Fibroblast of peridontal ligament (primary cell): ENCODE data around the gene SUN1.

Source experiments
- DNase-seq: peaks from one replicate; pipeline ENCODE4 v3.0.0-alpha.2; 2010; ENCODE audit errors: extremely low read depth

The SUN1 gene

DNA sequence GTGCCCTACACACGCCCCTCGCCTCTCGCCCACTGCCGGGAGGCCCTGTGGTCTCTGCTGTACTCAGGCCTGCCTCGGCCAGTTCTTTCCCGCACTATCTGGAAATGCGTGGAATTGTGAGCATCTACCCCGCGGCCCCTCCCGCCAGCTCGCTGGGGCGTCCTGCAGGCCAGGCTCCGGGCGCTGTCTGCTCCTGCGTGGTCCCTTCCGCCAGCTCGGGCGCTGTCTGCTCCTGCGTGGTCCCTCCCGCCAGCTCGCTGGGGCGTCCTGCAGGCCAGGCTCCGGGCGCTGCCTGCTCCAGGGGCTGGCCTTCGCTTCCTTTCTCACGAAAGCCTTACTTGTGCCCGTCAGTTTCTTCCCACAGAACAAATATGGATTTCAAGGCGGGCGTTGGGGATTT is 59.0 kb downstream of the SUN1 start:
- no peak for DNase-seq

DNA sequence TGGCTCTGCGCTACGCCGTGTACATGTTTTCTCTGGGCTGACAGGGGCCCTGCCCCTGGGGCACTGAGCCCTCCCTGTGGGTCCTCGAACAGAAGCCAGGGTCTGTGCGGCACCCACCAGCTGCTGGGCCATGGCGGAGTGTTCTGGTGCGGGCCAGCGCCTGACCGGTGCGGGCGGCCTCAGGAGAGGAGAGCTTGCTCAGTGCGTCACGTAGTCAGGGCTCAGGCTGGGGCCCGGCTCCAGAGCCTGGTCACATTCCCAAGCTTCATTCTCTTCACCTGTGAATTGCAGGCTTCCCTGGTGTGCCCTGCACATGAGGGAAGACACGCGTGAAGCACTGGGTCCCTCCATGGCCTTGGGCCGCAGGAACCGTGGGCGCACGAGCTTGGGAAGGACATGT is 59.5 kb downstream of the SUN1 start:
- no peak for DNase-seq

DNA sequence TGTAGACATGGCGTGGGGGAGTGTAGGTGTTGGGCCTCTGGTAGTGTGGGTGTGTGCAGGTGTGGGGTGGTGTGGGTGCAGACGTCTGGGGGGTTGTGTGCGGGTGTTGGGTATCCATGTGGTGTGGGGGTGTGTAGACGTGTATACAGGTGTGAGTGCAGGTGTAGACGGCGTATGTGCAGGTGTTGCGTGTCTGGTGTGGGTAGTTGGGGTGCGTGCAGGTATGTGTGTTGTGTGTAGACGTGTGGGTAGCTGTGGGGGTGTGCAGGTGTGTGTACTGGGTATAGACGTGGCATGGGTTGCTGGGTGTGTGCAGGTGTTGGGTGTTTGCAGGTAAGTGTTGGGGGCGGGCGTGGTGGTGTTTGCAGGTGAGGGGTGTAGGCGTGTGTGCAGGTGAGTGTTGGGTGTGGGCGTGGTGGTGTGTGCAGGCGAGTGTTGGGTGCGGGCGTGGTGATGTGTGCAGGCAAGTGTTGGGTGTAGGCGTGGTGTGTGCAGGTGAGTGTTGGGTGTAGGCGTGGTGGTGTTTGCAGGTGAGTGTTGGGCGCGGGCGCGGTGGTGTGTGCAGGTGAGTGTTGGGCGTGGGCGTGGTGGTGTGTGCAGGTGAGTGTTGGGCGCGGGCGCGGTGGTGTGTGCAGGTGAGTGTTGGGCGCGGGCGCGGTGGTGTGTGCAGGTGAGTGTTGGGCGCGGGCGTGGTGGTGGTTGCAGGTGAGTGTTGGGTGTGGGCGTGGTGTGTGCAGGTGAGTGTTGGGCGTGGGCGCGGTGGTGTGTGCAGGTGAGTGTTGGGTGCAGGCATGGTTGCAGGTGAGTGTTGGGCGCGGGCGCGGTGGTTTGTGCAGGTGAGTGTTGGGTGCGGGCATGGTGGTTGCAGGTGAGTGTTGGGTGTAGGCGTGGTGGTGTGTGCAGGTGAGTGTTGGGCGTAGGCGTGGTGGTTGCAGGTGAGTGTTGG is 60.6 kb downstream of the SUN1 start:
- no peak for DNase-seq

DNA sequence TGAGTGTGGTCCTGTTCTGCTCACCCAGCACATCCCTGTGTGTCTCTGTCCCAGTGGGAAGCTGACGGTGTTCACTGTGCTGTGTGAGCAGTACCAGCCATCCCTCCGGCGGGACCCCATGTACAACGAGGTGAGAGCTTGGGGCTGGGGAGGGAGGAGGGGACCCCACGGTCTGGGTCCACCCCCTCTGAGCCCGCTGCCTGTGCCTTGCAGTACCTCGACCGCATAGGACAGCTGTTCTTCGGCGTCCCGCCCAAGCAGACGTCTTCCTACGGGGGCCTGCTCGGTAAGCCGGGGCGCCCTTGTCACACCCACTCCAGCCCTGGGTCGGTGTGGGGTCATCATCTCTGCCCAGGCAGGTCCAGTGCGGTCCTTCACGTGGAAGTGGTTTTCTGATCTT is 61.4 kb downstream of the SUN1 start:
- no peak for DNase-seq

DNA sequence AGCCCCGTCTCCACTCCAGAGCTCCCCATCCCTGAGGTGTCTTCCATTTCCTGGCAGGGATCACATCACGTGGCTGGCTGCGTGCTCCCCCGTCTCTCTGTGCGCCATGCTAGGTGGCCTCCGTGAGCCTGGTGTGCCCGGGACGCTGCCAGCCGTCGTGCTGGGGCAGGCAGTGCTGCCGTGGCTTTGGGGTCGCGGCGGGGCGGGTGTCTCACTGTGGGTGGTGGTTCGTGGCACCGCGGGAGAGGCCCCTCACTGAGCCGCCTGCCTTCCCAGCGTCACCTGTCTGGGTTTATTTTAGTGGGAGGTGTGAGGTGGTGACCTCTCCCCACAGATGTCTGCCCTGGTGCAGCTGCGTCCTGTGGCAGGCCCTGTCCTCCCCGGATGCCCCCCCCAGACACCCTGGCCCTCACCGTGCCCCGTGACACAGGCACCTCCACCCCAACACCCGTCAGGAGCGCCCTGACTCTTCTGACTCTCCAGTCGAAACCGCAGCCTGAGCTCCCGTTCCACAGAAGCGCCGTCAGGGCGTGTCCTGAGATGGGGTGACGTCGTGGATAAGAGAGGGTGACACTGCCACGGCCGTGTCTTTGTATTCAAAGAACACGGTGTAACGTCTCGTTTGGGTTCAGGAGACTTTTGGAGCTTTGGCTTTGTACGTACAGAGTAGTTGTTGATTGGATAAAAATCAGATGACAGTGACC is 62.0 kb downstream of the SUN1 start:
- no peak for DNase-seq

DNA sequence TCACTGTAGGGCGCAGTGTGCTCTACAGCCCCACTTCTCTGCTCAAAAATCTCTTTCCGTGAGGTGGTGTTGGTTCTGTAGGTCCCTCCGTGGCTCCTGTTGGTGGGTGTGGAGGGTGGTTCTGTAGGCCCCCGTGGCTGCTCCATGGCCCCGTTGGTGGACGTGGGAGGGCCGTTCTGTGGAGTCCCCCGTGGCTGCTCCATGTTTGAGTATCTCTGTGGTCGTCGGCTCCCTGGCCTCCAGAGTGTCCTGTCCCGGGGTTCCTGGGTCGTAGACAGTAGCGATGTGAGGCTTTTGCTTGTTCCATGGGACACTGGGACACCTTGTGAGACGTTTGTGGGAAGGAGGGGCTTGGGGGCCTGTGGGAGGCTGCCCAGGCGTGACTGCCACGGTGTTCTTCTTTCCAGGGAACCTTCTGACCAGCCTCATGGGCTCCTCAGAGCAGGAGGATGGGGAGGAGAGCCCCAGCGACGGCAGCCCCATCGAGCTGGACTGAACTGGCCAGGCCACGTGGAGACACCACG is 62.7 kb downstream of the SUN1 start:
- no peak for DNase-seq

DNA sequence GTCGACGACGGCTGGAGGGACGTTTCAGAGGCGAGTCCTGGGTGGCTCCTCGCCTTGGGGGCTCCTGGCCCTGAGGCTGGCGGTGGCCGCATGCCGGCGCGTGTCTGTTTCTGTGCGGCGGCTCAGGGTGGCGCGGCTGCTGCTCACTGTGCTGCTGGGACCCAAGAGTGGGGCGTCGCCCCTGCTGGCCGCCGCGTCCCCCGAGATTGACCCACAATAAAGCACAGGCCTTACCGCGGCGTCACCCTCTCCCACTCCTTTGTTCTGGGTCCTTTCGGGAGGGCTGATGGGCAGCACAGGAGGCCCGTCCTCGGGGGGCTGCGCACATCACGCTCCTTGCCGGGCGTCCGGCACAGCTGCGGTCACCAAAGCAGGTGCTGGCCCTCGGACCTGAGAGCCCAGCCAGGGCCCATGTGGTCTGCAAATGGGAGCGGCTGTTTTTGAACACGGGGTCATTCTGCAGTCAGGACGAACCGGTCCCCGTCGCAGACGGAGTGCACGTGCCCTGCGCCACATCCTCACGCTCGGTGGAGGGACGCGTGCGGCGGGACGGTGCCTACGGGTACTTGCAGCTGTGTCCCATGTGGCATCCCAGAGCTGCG is 63.3 kb downstream of the SUN1 start:
- DNase-seq, result no peak

DNA sequence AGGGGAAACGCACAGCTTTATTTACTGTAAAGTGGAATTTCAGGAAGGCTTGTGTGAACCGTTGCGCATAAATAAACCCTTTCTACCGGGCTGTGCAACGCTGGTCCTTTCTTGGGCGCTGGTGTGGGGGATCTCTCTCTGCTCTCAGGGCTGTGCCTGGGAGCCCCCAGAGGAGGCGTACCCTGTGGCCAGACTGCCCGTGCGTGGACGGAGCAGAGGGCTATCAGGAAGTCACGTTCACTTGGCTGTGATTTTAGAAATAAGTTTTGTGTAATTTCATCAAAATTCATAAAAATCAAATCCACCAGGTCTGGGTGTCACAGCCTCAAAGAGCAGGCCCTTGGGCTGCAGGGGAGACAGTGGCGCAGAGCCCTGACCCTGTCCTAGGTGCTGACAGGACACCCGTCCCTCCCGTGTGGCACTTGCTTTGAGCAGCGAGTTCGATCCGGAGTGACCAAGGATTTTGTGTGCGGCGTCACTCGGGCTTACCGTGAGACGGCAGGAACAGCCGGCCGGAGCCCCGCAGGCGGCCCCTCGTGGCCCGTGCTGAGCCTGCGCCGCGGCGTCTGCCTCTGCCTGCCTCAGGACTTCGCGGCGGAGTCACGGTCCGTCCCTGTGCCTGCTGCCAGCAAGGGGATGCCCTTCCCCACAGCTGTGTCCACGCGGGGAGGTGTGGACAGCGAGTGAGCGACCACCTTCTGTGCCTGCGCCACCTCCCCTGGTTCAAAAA is 64.2 kb downstream of the SUN1 start:
- DNase-seq, result no peak

DNA sequence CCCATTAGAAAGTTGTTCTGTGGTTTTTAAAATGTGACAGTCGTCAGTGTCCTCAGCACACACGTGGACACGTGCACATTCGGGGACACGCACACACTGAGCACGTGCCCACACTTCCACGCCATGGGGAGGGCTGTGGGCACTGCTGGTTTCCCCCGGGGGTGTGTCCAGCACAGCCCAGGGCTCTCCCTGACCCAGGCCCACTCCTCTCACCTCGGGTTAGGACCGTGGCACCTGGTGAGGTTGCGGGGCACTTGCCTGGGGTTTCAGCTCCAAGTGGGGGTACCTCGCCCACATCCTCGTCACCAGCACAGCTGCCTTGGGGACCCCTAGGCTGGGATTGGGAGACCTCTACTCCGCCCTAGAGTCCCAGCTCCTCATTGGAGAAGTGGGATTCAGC is 64.8 kb downstream of the SUN1 start:
- no peak for DNase-seq

DNA sequence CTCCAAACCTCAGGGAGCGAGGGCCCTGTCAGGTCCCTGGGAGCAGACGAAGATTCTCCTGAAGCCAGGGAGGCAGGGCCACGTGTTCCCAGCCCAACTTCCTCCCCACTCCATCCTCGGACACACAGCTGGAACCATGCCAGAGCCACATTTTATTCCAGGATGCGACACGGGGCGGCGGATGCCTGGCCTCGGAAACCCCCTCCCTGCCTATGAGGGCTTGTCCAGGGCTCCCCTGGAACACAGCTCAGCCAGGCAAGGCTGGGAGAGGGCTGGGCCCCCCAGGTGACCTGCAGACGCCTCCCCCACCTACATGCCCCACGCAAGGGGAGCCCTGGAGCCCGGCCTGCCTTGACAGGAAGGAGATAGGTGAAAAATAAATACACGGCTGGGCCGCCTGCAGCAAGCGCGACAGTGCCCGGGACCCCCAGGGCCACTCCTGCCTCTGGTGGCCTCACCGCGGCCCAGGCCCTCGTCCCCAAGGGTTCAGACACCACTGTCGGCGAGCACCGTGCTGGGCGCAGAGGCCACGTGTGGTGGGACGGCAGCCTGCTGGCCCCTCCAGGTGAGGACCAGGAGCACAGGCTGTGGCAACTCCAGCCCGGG is 65.6 kb downstream of the SUN1 start:
- no peak for DNase-seq

DNA sequence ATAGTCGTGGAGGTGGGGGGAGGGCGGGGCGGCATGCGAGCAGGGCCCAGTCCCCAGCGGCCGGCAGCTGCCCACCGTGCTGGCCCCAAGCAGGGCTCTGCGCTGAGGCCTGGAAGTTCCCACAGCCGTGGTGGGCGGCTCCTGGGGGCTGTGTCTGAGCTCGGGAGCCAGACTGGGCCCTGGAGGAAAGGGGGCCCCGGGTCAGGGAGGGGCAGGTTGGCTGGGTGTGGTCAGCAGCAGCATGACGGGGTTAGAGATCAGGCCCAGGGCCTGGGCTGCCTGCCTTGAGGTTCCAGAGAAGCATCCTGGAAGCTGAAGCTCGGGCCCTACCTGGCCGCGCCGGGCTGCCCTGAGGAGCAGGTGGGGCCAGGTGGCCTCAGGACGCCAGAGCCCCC is 66.2 kb downstream of the SUN1 start:
- DNase-seq, result no peak

DNA sequence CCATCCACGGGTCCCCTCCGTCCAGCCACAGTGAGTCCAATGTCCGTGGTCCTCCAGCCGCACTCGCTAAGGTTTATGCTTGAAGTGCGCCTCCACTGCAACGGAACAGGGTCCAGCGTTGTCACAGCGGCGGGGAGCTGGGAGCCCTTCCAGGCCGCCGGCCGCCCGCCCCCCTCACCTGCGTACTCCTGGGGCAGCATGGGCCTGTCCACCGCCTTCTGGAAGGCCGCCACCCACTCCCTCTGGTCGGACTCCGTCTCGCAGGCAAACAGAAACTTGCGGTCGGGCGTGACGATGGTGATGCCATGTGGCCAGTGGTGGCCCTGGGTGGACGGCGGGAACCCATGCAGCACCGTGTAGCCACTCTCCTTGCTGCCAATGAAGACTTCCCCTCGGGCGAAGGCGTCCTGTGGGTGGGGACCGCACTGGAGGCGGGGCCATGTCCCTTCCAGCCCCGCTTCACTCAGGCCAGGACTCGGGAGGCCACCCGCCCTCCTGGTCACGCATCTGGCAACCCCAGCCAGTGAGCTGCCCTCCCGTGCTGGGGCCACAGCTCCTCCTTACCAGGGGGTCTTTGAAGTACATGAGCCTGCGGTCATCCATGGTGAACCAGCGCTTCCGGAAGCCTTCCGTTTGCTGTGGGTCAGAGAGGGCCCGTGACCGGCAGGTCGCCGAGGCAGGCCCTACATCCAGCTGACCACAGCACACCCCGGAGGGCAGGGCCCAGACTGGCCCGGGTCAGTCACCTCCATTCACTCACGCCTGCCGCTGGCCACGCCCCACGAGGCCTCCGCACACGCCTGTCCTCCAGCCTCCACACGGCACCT is 66.8 kb downstream of the SUN1 start:
- DNase-seq, result no peak

DNA sequence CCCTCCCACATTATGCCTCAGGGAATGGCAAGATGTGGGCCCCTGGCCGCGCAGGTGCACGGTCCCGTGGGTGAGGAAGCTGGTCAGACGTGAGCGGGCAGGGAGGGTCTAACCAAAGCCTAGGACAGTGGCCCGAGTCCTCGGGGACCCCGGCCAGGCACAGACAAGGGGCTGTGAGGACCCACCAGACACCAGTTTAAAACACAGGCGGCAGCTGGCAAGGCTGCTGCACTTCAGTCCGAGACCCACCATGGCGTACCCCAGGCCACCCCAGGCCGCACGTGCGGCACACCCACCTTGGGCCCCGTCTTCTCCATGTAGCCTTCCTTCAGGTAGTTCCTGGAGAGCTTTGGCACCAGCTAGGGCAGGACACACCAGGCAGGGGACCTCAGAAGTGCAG is 67.5 kb downstream of the SUN1 start:
- DNase-seq, result no peak

DNA sequence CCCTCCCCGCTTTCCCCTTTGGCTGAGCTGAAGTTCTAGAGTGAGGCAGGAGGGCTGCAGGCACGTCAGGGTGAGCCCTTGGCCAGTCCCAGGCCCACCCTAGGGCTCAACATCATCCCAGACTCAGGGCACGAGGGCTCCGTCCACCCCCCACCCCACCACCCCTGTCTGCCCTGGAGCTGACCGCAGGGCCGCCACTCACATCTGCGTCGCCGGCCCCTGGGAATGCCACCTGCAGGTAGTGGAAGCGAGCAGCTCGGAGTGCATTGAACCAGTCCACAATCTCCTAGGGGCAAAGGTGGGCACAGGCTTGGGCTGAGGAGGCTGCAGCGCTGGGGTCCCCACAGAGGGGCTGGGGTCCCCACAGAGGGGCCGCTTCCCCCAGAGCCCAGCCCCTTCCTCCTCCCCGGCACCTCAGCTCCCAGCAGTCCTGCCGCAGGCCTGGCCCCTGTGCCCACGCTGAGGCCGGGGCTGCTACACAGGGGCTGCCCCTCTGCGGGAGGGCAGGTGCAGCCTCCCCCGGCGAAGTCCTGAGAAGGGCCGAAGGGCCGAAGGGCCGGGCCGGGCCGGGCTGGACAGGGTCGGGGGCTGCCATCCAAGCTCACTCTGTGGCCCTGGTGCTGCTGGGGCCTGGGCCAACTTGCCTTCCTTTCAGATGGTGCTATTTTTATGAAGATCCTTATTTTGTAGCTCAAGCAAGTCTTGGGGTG is 68.2 kb downstream of the SUN1 start:
- no peak for DNase-seq

DNA sequence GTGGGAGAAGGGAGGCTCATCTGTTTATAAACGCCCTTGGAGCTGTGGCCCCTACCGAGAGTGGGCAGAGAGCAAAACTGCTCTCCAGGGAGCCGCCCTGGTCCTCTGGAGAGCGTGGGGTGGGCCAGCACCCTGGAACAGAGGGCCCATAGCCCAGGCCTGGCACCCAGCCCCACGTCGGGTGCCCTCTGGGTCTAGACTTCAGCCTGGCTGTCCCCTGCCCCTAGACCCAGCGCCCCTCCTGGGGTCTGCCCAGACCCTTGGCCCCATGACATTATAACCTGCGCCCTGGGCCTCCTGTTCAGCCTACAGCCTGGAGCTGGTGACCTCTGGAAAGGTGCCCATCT is 68.7 kb downstream of the SUN1 start:
- DNase-seq, result no peak

DNA sequence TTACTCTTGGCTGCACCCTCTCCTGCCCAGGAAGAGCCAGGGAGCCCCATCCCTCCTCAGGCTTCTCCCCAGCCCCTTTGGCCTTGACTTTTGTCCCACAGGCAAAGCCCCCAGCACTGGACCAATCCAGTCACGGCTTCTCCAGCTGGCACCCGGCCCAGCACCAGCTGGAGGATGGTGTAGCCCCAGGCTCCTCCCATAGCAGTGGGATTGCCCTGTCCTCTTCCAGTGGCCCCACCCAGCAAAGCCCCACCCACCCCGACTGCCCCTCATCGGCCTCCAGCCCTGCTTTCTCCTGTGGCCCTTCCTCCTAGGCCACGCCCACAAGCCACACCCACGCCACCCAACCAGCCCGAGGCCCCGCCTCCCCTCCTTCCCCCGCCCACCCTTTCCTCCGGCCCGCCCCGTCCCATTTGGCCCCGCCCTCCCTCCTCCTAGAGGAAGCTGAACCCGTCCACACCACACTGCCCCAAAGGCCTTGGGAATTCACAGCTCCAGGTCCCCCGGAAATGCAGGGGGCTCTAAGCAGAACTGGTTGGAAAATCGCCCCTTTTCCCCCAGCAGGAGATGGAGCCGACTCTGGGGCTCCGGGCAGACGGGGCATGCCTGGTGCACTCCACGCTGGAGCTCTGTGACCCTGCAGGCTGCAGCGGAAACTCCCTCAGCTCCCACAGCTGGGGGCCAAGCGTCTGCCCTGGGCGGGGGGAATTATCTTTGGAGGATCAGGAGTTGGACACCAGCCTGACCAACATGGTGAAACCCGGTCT is 69.3 kb downstream of the SUN1 start:
- peak; percentile 52 for DNase-seq

DNA sequence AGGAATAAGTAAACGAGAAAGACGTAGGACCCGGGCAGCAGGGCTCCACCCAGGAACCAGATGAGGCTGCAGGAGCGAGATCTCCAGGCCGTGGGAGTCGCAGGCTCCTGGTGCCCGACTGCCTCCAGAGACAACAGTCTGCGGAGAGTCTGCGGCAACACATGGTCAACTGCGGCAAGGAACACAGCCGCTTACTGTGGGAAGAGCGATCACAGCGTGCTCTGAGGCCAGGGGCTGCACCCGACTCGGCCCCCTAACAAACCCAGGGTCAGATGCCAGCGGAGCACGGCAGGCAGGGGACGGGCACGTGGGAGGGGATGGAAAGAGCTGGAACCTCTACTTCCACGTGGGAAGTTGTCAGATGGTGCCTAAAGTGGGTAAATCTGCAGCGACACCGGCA is 70.7 kb downstream of the SUN1 start:
- DNase-seq, result no peak

DNA sequence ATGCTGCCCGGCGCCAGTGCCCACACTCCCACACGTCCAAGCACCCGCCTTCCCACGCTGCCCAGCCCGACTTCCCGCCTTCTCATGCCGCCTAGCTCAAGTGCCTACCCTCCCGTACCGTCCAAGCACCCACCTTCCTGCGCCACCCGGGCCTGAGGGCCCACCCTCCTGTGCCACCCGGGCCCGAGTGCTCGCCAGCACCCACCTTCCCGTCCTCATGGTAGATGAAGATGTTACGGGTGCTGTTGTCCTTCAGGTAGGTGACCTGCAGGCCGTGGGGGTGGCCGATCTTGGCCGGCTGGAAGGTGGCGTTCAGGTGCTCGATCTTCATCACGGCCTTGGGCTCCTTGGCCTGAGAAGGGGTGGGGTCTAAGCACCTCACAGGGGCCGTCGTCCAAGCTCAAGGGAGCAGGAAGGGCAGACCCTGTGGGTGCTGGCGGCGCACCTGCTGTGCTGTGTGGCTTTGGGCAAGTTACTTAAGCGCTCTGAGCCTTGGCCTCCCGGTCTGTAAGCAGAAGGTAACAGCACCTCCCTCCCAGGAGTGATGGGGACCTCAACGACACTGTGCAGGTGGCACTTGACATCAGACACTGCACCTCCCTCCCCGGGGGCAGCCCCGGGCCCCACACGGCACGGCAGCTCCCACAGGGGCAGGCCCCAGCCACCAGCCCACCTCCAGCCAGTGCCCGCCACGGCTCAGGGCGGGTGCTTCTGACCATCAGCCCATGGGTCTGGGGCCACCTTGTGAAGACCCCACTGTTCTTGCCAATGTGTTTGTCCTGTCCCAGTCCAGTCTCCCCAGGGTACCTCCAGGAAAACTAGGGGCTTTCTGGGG is 71.9 kb downstream of the SUN1 start:
- no peak for DNase-seq
